Fibroblast of villous mesenchyme (primary cell): ENCODE data around the gene STAC3. TPM values are rescaled to one million over a fixed set of nuclear protein-coding genes. Genes with fewer than 3 reads are reported as not detected.

Experiments
- DNase-seq: peaks from one replicate; pipeline ENCODE4 v3.0.0-alpha.2; 2010; ENCODE audit warnings: low read depth
- H3K4me3 ChIP-seq: 2 replicates; pipeline ENCODE4 v1.5.1; 2011; ENCODE audit warnings: low read depth, mild to moderate bottlenecking, low read length
- total RNA-seq: library from RNA; depleted of rRNA; stranded (reverse); fragments of >200 nt; gene quantifications from 2 replicates; pipeline ENCODE4 v1.2.3, GENCODE V29; 2012
- TF ChIP-seq, protein P1 (sequence below): IDR thresholded peaks from 2 replicates; pipeline ENCODE4 v1.5.1; 2012; ENCODE audit warnings: low read depth, mild to moderate bottlenecking, low read length; ENCODE audit not compliant: insufficient read depth

Gene STAC3
- total RNA-seq, 1 donor, result 1.3 TPM

DNA sequence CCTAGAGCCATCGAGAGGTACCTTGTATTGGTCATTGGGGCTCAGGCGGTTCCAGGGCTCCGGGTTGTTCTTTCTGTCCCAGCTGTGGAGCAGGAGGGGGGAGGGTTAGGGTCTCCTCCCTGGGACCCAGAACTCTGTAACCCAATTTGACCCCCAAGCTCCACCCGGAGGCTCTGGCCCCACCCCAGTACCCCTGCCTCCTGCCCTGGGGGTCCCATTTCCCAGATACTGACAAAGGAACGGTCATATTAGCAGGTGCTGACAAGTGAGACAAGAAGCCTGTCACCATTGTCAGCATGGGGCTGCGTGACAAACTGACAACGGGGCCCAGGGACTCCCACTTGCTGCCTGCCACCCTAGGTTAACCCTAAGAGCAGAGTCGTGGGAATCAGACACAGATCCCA lies 15.3 kb downstream of the STAC3 start:
- no peak overlapping the region for H3K4me3 ChIP-seq
- no peak for DNase-seq
- TF ChIP-seq, protein P1, sequence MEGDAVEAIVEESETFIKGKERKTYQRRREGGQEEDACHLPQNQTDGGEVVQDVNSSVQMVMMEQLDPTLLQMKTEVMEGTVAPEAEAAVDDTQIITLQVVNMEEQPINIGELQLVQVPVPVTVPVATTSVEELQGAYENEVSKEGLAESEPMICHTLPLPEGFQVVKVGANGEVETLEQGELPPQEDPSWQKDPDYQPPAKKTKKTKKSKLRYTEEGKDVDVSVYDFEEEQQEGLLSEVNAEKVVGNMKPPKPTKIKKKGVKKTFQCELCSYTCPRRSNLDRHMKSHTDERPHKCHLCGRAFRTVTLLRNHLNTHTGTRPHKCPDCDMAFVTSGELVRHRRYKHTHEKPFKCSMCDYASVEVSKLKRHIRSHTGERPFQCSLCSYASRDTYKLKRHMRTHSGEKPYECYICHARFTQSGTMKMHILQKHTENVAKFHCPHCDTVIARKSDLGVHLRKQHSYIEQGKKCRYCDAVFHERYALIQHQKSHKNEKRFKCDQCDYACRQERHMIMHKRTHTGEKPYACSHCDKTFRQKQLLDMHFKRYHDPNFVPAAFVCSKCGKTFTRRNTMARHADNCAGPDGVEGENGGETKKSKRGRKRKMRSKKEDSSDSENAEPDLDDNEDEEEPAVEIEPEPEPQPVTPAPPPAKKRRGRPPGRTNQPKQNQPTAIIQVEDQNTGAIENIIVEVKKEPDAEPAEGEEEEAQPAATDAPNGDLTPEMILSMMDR, result no peak

DNA sequence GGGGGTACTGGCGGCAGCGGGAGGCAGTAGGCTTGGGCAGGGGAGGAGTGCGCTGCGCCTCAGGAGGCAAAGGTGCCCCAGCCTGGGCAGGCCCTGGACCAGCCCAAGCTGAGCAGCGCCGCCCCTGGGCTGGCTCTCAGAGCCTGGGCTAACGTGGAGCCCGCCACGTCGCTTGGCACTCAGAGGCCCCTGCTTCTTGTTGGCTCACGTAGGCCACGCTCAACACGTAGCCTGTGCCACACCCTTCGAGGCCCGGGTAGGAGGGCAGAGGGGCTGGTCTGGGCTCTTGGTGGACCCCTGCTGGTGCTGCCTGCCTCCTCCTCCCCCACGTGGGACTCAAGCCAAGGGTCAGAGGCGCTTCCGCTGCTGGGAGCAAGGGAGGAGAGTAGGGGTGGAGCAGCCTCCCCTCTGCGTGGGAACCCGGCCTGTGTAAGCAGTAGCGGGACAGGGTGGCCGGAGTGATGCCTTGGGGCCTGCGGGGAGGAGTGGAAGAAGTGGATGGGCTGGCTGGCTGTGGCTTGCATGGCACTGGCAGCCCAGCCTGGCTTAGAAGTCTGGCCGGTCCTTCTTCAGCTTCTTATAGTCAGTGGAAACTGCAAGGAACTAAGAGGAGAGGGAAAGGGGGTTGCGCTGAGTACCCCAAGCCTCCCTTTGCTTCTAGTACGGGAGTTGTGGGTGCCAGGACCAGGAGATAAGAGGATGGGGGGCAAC lies 15.8 kb downstream of the STAC3 start:
- DNase-seq, result peak; percentile 94
- TF ChIP-seq, protein P1, result peak; percentile 37
- H3K4me3 ChIP-seq, result no peak overlapping the region

DNA sequence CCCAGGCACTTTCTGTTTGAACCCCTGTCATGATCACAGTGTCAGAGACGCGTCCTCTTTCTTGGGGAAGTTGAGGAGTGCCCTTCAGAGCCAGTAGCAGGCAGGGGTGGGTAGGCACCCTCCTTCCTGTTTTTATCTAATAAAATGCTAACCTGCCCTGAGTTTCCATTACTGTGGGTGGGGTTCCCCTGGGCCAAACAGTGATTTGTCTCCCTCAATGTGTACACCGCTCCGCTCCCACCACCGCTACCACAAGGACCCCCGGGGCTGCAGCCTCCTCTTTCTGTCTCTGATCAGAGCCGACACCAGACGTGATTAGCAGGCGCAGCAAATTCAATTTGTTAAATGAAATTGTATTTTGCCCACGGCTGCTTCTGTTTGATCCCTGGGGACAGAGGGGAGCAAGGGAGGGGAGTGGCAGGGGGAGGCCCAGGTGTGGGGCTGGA lies 16.4 kb downstream of the STAC3 start:
- TF ChIP-seq, protein P1, result no peak
- DNase-seq, result no peak
- H3K4me3 ChIP-seq, result no peak overlapping the region

DNA sequence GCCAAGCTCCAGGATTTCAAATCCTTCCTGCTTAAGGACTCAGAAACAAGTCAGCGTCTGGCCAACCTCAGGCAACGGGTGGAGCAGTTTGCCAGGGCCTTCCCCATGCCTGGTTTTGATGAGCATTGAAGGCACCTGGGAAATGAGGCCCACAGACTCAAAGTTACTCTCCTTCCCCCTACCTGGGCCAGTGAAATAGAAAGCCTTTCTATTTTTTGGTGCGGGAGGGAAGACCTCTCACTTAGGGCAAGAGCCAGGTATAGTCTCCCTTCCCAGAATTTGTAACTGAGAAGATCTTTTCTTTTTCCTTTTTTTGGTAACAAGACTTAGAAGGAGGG lies 16.8 kb downstream of the STAC3 start:
- TF ChIP-seq, protein P1, result no peak
- no peak overlapping the region for H3K4me3 ChIP-seq
- DNase-seq, result no peak

DNA sequence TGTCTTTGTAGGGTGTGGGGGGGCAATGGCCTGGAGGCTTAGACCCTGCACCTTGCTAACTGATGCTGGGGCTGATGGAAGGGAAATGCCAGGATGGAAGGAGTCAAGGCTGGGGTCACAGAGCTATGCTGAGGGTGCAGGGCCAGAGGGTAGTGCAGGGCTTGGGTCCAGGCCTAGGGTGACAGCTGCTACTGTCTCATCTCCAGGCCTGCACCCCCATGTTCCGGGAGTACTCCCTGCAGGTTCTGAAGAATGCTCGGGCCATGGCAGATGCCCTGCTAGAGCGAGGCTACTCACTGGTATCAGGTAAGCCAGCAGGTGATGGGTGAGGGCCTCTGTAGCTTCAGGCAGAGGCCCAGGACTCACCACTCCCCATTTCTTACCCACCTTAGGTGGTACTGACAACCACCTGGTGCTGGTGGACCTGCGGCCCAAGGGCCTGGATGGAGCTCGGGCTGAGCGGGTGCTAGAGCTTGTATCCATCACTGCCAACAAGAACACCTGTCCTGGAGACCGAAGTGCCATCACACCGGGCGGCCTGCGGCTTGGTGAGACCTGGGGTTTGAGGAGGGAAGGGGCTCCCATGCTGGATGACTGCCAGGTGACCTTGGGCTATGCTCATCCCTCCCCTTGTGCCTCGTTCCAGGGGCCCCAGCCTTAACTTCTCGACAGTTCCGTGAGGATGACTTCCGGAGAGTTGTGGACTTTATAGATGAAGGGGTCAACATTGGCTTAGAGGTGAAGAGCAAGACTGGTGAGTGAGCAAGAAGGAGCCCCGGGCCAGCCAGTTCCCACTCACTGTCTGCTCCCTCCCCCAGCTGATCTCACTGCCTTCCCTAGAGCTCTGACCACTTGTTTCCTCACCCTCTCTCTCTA lies 17.4 kb downstream of the STAC3 start:
- peak; percentile 75 for DNase-seq
- peak overlapping the region; percentile 6 for H3K4me3 ChIP-seq
- TF ChIP-seq, protein P1, result no peak

DNA sequence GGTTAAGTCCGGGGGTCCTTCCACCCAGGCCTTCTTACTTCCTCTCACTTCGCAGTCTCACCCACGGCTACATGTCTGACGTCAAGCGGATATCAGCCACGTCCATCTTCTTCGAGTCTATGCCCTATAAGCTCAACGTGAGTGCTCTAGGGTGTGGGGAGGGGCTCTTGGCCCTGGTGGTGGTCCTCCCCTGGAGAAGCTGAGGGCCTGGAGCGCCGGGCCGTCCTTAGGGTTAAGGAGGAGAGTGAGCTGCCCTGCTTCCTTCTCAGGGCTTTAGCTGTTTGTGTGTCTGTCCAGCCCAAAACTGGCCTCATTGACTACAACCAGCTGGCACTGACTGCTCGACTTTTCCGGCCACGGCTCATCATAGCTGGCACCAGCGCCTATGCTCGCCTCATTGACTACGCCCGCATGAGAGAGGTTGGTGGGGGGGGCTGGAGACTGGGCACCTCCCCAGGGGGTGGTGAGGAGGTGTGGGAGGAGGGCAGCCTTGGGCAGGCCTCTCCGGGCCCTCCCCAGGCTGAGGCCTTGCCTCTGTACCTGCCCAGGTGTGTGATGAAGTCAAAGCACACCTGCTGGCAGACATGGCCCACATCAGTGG lies 18.7 kb downstream of the STAC3 start:
- H3K4me3 ChIP-seq, result peak overlapping the region; percentile 75
- DNase-seq, result no peak
- TF ChIP-seq, protein P1, result no peak
